GM23338 (cell line): ENCODE measurements around the gene PVALB.

Experiments used
- CREB1 ChIP-seq: fragments of 250-450 bp; sonication (Bioruptor Pico); IDR thresholded peaks from 2 replicates; pipeline ENCODE4 v1.5.0; 2020; ENCODE audit warnings: low read depth, mild to moderate bottlenecking, moderate library complexity
- CTCF ChIP-seq, 2 experiments: fragments of 200-600 bp in 1 of 2; sonication (generic) in 1 of 2; conservative IDR thresholded peaks; 2 replicates each; pipeline versions ENCODE4 v1.5.1 to v1.6.1; 2016 to 2017; ENCODE audit warnings: antibody characterized with exemption in 2 of 2, low read depth in 2 of 2, mild to moderate bottlenecking in 2 of 2, moderate library complexity in 1 of 2
- ETS1 ChIP-seq: IDR thresholded peaks from 2 replicates; pipeline ENCODE4 v1.6.1; 2016; ENCODE audit warnings: antibody characterized with exemption
- EZH2 ChIP-seq: fragments of 200-600 bp; sonication (generic); IDR thresholded peaks from one replicate; pipeline ENCODE4 v1.8.0; 2017; ENCODE audit warnings: antibody characterized with exemption, mild to moderate bottlenecking, low read depth; ENCODE audit not compliant: unreplicated experiment
- EZH2phosphoT487 ChIP-seq: fragments of 200-600 bp; sonication (generic); IDR thresholded peaks from one replicate; pipeline ENCODE4 v1.8.1; 2018; ENCODE audit warnings: antibody characterized with exemption; ENCODE audit not compliant: unreplicated experiment
- JUNB ChIP-seq: IDR thresholded peaks from one replicate; pipeline ENCODE4 v1.6.1; 2016; ENCODE audit warnings: antibody characterized with exemption; ENCODE audit not compliant: unreplicated experiment
- NANOG ChIP-seq: IDR thresholded peaks from 2 replicates; pipeline ENCODE4 v1.6.1; 2016; ENCODE audit warnings: antibody characterized with exemption, borderline replicate concordance
- POLR2AphosphoS5 ChIP-seq: IDR thresholded peaks from 2 replicates; pipeline ENCODE4 v1.6.1; 2016; ENCODE audit warnings: antibody characterized with exemption, low read depth
- REST ChIP-seq: IDR thresholded peaks from one replicate; pipeline ENCODE4 v1.6.1; 2018; ENCODE audit warnings: antibody characterized with exemption; ENCODE audit not compliant: unreplicated experiment
- STAT1 ChIP-seq: IDR thresholded peaks from one replicate; pipeline ENCODE4 v1.6.1; 2016; ENCODE audit warnings: antibody characterized with exemption; ENCODE audit not compliant: unreplicated experiment
- ZNF331 ChIP-seq: fragments of 250-450 bp; sonication (Bioruptor Pico); IDR thresholded peaks from 2 replicates; pipeline ENCODE4 v1.5.0; 2020; ENCODE audit warnings: low read depth, mild to moderate bottlenecking, moderate library complexity
- ZNF462 ChIP-seq: fragments of 250-450 bp; sonication (Bioruptor Pico); IDR thresholded peaks from 2 replicates; pipeline ENCODE4 v1.5.0; 2020; ENCODE audit warnings: mild to moderate bottlenecking, moderate library complexity

GRCh38 chr22:36811094-36811800 lies 5.6 kb downstream of the PVALB start:
- TF ChIP-seq POLR2AphosphoS5 (no peak), EZH2 (no peak), CTCF (conservative IDR thresholded peaks at IDR 0.05; ENCODE audit: low read depth in 2 of 2) (no peak), JUNB (no peak), EZH2phosphoT487 (no peak), CREB1 (CRISPR knock-in tag) (no peak), ZNF331 (CRISPR knock-in tag) (no peak), ETS1 (no peak), NANOG (no peak), REST (no peak), ZNF462 (CRISPR knock-in tag) (no peak), STAT1 (no peak)
